ENCODE results near the gene PLA2G2E.

- no peak for TF ChIP-seq POLR2A (IDR thresholded peaks at IDR 0.05; ENCODE audit: extremely low read depth, insufficient read length)
- no peak for TF ChIP-seq CTCF (IDR thresholded peaks at IDR 0.05; ENCODE audit: low read depth, low read length)
- TF ChIP-seq MYC (IDR thresholded peaks at IDR 0.05; ENCODE audit: low read depth, low read length) = no peak
- no peak for TF ChIP-seq MAX (IDR thresholded peaks at IDR 0.05; ENCODE audit: low read depth, low read length)
These were observed 31.3 kb downstream of the PLA2G2E start for GRCh38 chr1:19892129-19892528.

All from NB4 (cell line).